Tibial nerve (tissue), 4 donors: ENCODE data around the gene GSTO1. TPM values are rescaled to one million over a fixed set of nuclear protein-coding genes. Genes with fewer than 3 reads are reported as not detected.
"Not testable (repeated sequence)": the region's sequence is repeated elsewhere in the genome, so short reads cannot be mapped to it uniquely, and the experiment has no call there.

Experiments used
- DNase-seq, 2 donors: peaks; one replicate each; pipeline ENCODE4 v3.0.0-alpha.2; 2019; ENCODE audit warnings: low spot score in 2 of 2
- H3K27ac ChIP-seq, 4 donors: fragments of 200-600 bp; sonication (generic) in 3 of 4; one replicate each; pipeline ENCODE4 v1.5.1; 2017 to 2019; ENCODE audit warnings: mild to moderate bottlenecking in 1 of 4
- H3K27me3 ChIP-seq, 2 donors: fragments of 200-600 bp; sonication (generic) in 1 of 2; one replicate each; pipeline versions ENCODE4 v1.5.1 to v1.6.0; 2017 to 2019
- H3K36me3 ChIP-seq, 3 donors: fragments of 200-600 bp; sonication (generic); one replicate each; pipeline ENCODE4 v1.5.1; 2018 to 2019
- H3K4me1 ChIP-seq, 4 donors: fragments of 200-600 bp; sonication (generic) in 3 of 4; one replicate each; pipeline ENCODE4 v1.5.1; 2017 to 2019
- H3K4me3 ChIP-seq, 4 donors: fragments of 200-600 bp; sonication (generic) in 3 of 4; one replicate each; pipeline ENCODE4 v1.5.1; 2017 to 2019; ENCODE audit warnings: mild to moderate bottlenecking in 1 of 4, moderate library complexity in 1 of 4
- H3K9me3 ChIP-seq, 4 donors: fragments of 200-600 bp; sonication (generic) in 3 of 4; one replicate each; pipeline ENCODE4 v1.5.1; 2017 to 2019
- CTCF ChIP-seq, 5 experiments: fragments of 200-600 bp in 3 of 5; fragments of 450-650 bp in 2 of 5; sonication (generic) in 3 of 5; IDR thresholded peaks; one replicate each; pipeline ENCODE4 v1.5.1; 2016 to 2019; ENCODE audit warnings: antibody characterized with exemption in 5 of 5, mild to moderate bottlenecking in 3 of 5, moderate library complexity in 2 of 5
- EP300 ChIP-seq, 2 donors: sonication (generic); formaldehyde crosslinking; IDR thresholded peaks; one replicate each; pipeline ENCODE4 v1.6.1; 2017; ENCODE audit warnings: antibody characterized with exemption in 2 of 2, mild to moderate bottlenecking in 1 of 2
- POLR2A ChIP-seq, 2 donors: fragments of 450-650 bp; IDR thresholded peaks; one replicate each; pipeline ENCODE4 v1.6.1; 2017; ENCODE audit warnings: antibody characterized with exemption in 2 of 2, mild to moderate bottlenecking in 2 of 2, moderate library complexity in 2 of 2
- WGBS, 2 donors: methylation state at CpG; one replicate each; pipeline ENCODE4 v1.1.5; 2018; 5-methylcytosine and 5-hydroxymethylcytosine counted together
- total RNA-seq, 4 donors: library from RNA; depleted of rRNA; stranded (reverse); fragments of >200 nt; gene quantifications; one replicate each; pipeline ENCODE4 v1.1.0, GENCODE V29; 2016

The GSTO1 gene
- total RNA-seq, 4 donors from 2014 or later = 51.6 to 84.6 (median 68.1) TPM

- no peak for TF ChIP-seq EP300 (IDR thresholded peaks at IDR 0.05)
- no peak for TF ChIP-seq CTCF (IDR thresholded peaks at IDR 0.05)
- TF ChIP-seq POLR2A (IDR thresholded peaks at IDR 0.05) = no peak
- no peak for DNase-seq
- Histone ChIP-seq H3K4me3 (no peak overlapping the region), H3K27me3 (peaks cover 0 to 8% of the 10 kb centered on the region in 2 donors), H3K4me1 (no peaks in the 10 kb centered on the region), H3K9me3 (no peaks in the 10 kb centered on the region), H3K36me3 (no peaks in the 10 kb centered on the region), H3K27ac (no peak overlapping the region)
- WGBS, 2 donors = 97 to 99% methylated on average over 20 to 28 of the region's 34 CpGs
Measured at GRCh38 chr10:104245066-104245632, 9.5 kb upstream of the GSTO1 start.

GRCh38 chr10:104246976-104247375 is 7.7 kb upstream of the GSTO1 start:
- H3K4me1 ChIP-seq = no peaks in the 10 kb centered on the region
- no peak for DNase-seq
- H3K36me3 ChIP-seq = no peaks in the 10 kb centered on the region
- no peaks in the 10 kb centered on the region for H3K9me3 ChIP-seq
- H3K27me3 ChIP-seq = peaks cover 0 to 5% of the 10 kb centered on the region in 2 donors
- TF ChIP-seq CTCF (IDR thresholded peaks at IDR 0.05) (no peak), POLR2A (IDR thresholded peaks at IDR 0.05) (no peak), EP300 (IDR thresholded peaks at IDR 0.05) (no peak)
- H3K4me3 ChIP-seq = no peak overlapping the region
- H3K27ac ChIP-seq = no peak overlapping the region
- WGBS, 2 donors = 45 to 47% methylated on average over 2 of the region's 2 CpGs

GRCh38 chr10:104247513-104248146 is 7.1 kb upstream of the GSTO1 start:
- Histone ChIP-seq H3K9me3 (no peaks in the 10 kb centered on the region), H3K4me1 (no peaks in the 10 kb centered on the region), H3K4me3 (no peak overlapping the region), H3K27ac (no peak overlapping the region), H3K27me3 (peaks cover 0 to 5% of the 10 kb centered on the region in 2 donors), H3K36me3 (no peaks in the 10 kb centered on the region)
- WGBS, 2 donors = 77 to 81% methylated on average over 3 of the region's 3 CpGs
- DNase-seq = no peak
- TF ChIP-seq EP300 (IDR thresholded peaks at IDR 0.05) (no peak), CTCF (IDR thresholded peaks at IDR 0.05) (no peak), POLR2A (IDR thresholded peaks at IDR 0.05) (no peak)

- H3K9me3 ChIP-seq, H3K4me3 ChIP-seq, H3K27me3 ChIP-seq, DNase-seq, H3K36me3 ChIP-seq, H3K4me1 ChIP-seq, H3K27ac ChIP-seq: not testable (repeated sequence)
- WGBS, 2 donors = 64 to 75% methylated on average over 10 to 11 of the region's 11 CpGs
Measured at GRCh38 chr10:104248931-104249330, 5.8 kb upstream of the GSTO1 start.

- no peaks in the 10 kb centered on the region for H3K36me3 ChIP-seq
- no peak for TF ChIP-seq CTCF (IDR thresholded peaks at IDR 0.05)
- 25 to 39% methylated on average over 1 of the region's 1 CpG for WGBS, 2 donors
Measured at GRCh38 chr10:104250371-104250770, 4.3 kb upstream of the GSTO1 start.

More at GRCh38 chr10:104250371-104250770, 4.3 kb upstream of the GSTO1 start:
- peaks cover 0 to 10% (median 3%) of the 10 kb centered on the region in 4 donors for H3K4me1 ChIP-seq
- no peak for DNase-seq
- no peaks in the 10 kb centered on the region for H3K9me3 ChIP-seq
- H3K4me3 ChIP-seq = no peak overlapping the region
- H3K27me3 ChIP-seq = peaks cover 0 to 5% of the 10 kb centered on the region in 2 donors
- H3K27ac ChIP-seq = no peak overlapping the region
